ENCODE results near the gene GPR35.

DNA sequence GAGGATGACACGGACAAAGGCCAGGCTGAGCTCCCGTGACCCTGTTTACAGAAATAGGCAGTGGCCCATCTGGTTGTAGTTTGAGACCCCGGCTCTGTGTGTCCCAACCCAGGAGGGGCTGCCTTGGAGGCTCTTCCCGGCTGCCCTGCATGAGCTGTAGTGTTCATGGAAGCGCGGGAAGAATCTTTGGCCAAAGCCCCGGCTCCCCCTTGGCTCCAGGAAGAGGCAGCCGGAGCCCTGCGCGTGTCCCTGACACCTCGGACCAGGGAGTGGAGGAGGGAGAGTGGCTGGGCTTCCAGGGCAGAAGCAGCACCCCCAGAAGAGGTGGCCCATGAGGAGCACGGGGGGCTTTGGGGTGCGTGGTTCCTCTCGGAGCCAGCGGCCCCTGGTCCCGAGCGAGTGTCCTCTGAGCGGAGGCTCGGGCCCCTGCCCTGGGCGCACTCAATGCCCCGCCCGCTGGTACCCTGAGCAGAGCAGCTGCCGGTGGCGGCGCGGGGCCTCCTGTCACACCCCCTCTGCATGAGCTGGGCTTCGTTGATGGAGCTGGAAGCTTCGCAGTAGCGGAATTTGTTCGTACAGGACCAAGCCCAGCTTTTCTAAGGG, 21.7 kb downstream of the GPR35 start:
- TF ChIP-seq, protein P1, sequence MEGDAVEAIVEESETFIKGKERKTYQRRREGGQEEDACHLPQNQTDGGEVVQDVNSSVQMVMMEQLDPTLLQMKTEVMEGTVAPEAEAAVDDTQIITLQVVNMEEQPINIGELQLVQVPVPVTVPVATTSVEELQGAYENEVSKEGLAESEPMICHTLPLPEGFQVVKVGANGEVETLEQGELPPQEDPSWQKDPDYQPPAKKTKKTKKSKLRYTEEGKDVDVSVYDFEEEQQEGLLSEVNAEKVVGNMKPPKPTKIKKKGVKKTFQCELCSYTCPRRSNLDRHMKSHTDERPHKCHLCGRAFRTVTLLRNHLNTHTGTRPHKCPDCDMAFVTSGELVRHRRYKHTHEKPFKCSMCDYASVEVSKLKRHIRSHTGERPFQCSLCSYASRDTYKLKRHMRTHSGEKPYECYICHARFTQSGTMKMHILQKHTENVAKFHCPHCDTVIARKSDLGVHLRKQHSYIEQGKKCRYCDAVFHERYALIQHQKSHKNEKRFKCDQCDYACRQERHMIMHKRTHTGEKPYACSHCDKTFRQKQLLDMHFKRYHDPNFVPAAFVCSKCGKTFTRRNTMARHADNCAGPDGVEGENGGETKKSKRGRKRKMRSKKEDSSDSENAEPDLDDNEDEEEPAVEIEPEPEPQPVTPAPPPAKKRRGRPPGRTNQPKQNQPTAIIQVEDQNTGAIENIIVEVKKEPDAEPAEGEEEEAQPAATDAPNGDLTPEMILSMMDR (IDR thresholded peaks at IDR 0.05): no peak
- TF ChIP-seq EP300 (IDR thresholded peaks at IDR 0.05) (no peak), POLR2A (IDR thresholded peaks at IDR 0.05; ENCODE audit: low read depth) (no peak), POLR2AphosphoS5 (IDR thresholded peaks at IDR 0.05) (no peak)
